Stomach (tissue), 9 donors: ENCODE results near the gene TOMM22. TPM values are rescaled to one million over a fixed set of nuclear protein-coding genes. Genes with fewer than 3 reads are reported as not detected.
"Not testable (repeated sequence)": the region's sequence is repeated elsewhere in the genome, so short reads cannot be mapped to it uniquely, and the experiment has no call there.

Experiments used
- DNase-seq, 2 donors: peaks; one replicate each; pipeline versions ENCODE4 v3.0.0 to v3.0.0-alpha.2; 2013 to 2019
- H3K27ac ChIP-seq, 5 donors: fragments of 200-600 bp in 4 of 5; sonication (generic) in 4 of 5; one replicate each; pipeline ENCODE4 v1.5.1; 2013 to 2019; ENCODE audit warnings: mild to moderate bottlenecking in 1 of 5, moderate library complexity in 1 of 5
- H3K27me3 ChIP-seq, 3 donors: fragments of 200-600 bp; sonication (generic); one replicate each; pipeline ENCODE4 v1.5.1; 2017 to 2019; ENCODE audit warnings: mixed run types in 1 of 3
- H3K36me3 ChIP-seq, 4 donors: fragments of 200-600 bp; sonication (generic); 1 replicate in 3 of 4; 2 replicates in 1 of 4; pipeline ENCODE4 v1.5.1; 2016 to 2019
- H3K4me1 ChIP-seq, 4 donors: fragments of 200-600 bp; sonication (generic); one replicate each; pipeline ENCODE4 v1.5.1; 2016 to 2019
- H3K4me3 ChIP-seq, 4 donors: fragments of 200-600 bp; sonication (generic) in 3 of 4; one replicate each; pipeline ENCODE4 v1.5.1; 2016 to 2019; ENCODE audit warnings: mild to moderate bottlenecking in 1 of 4
- H3K9me3 ChIP-seq, 4 donors: fragments of 200-600 bp; sonication (generic); one replicate each; pipeline ENCODE4 v1.5.1; 2016 to 2019
- CTCF ChIP-seq, 7 experiments: fragments of 450-650 bp in 4 of 7; fragments of 200-600 bp in 3 of 7; sonication (generic) in 3 of 7; IDR thresholded peaks; one replicate each; pipeline ENCODE4 v1.5.1; 2016 to 2019; ENCODE audit warnings: antibody characterized with exemption in 7 of 7, control low read depth in 2 of 7, mild to moderate bottlenecking in 1 of 7
- EP300 ChIP-seq: sonication (generic); formaldehyde crosslinking; IDR thresholded peaks from one replicate; pipeline ENCODE4 v1.6.1; 2017; ENCODE audit warnings: antibody characterized with exemption
- POLR2A ChIP-seq, 4 donors: fragments of 450-650 bp; IDR thresholded peaks; one replicate each; pipeline ENCODE4 v1.6.1; 2016; ENCODE audit warnings: antibody characterized with exemption in 4 of 4, control low read depth in 2 of 4, mild to moderate bottlenecking in 1 of 4, moderate library complexity in 1 of 4
- POLR2AphosphoS5 ChIP-seq, 3 donors: sonication (generic); formaldehyde crosslinking; IDR thresholded peaks; one replicate each; pipeline ENCODE4 v1.6.1; 2016; ENCODE audit warnings: antibody characterized with exemption in 3 of 3
- WGBS, 5 donors: extraction: QIAGEN DNeasy Blood & Tissue Kit in 3 of 5; methylation state at CpG; one replicate each; pipeline versions ENCODE4 v1.1.5 to v1.1.7; 2013 to 2018; 5-methylcytosine and 5-hydroxymethylcytosine counted together
- intact Hi-C: fragments of 100-400 bp; cut with DNase I; formaldehyde crosslinking; loops from one replicate; pipeline ENCODE4 v1.15.1; 2023; ENCODE audit warnings: low total_unique reads
- polyA plus RNA-seq, 3 donors: library from polyadenylated mRNA; stranded (reverse); fragments of 200-250 nt; gene quantifications; one replicate each; pipeline ENCODE4 v1.2.3, GENCODE V29; 2013
- total RNA-seq, 5 donors: library from RNA; depleted of rRNA; stranded (reverse); fragments of >200 nt; gene quantifications; one replicate each; pipeline versions ENCODE4 v1.1.0 to v1.2.3, GENCODE V29; 2014 to 2016
- donor health status: healthy with polysubstance abuse.
- donor health status: Bipolar disorder and iron deficiency.
- donor health status: healthy.

TOMM22 gene
- total and polyA plus RNA-seq, 8 donors: 22.6 to 66.5 (median 37.4) TPM

GRCh38 chr22:38638728-38639127 lies 43.0 kb upstream of the TOMM22 start:
- intact Hi-C loops: no loop called here
- 62 to 77% (median 66%) methylated on average over 3 of the region's 3 CpGs for WGBS, 5 donors

GRCh38 chr22:38641476-38642040 lies 40.2 kb upstream of the TOMM22 start:
- Histone ChIP-seq H3K36me3 (no peaks in the 10 kb centered on the region), H3K9me3 (no peaks in the 10 kb centered on the region), H3K4me1 (no peaks in the 10 kb centered on the region), H3K27ac (no peak overlapping the region), H3K27me3 (no peaks in the 10 kb centered on the region), H3K4me3 (no peak overlapping the region)
- WGBS, 5 donors: 89 to 95% (median 93%) methylated on average over 13 of the region's 13 CpGs
- TF ChIP-seq POLR2AphosphoS5 (IDR thresholded peaks at IDR 0.05) (no peak), EP300 (no peak), POLR2A (IDR thresholded peaks at IDR 0.05) (no peak), CTCF (IDR thresholded peaks at IDR 0.05) (no peak)
- intact Hi-C loops: no loop called here
- DNase-seq: no peak

More at GRCh38 chr22:38638728-38639127, 43.0 kb upstream of the TOMM22 start:
- Histone ChIP-seq H3K27ac (no peak overlapping the region), H3K9me3 (no peaks in the 10 kb centered on the region), H3K4me1 (no peaks in the 10 kb centered on the region), H3K27me3 (no peaks in the 10 kb centered on the region), H3K36me3 (peaks cover 0 to 4% (median 0%) of the 10 kb centered on the region in 4 donors), H3K4me3 (no peak overlapping the region)
- TF ChIP-seq EP300: no peak
- TF ChIP-seq POLR2AphosphoS5 (IDR thresholded peaks at IDR 0.05): no peak
- TF ChIP-seq POLR2A (IDR thresholded peaks at IDR 0.05): no peak
- TF ChIP-seq CTCF (IDR thresholded peaks at IDR 0.05): no peak
- DNase-seq: no peak

- H3K27me3 ChIP-seq, H3K4me1 ChIP-seq, H3K9me3 ChIP-seq, H3K4me3 ChIP-seq, intact Hi-C loops, DNase-seq, H3K36me3 ChIP-seq, H3K27ac ChIP-seq: not testable (repeated sequence)
- 81 to 96% (median 92%) methylated on average over 4 to 5 of the region's 5 CpGs for WGBS, 5 donors
Measured at GRCh38 chr22:38644245-38644644, 37.5 kb upstream of the TOMM22 start.

GRCh38 chr22:38645430-38645829 lies 36.3 kb upstream of the TOMM22 start:
- 88 to 93% (median 93%) methylated on average over 6 of the region's 6 CpGs for WGBS, 5 donors
- Histone ChIP-seq H3K4me3 (no peak overlapping the region), H3K27me3 (no peaks in the 10 kb centered on the region), H3K4me1 (no peaks in the 10 kb centered on the region), H3K27ac (no peak overlapping the region), H3K36me3 (no peaks in the 10 kb centered on the region), H3K9me3 (no peaks in the 10 kb centered on the region)
- no peak for DNase-seq
- no peak for TF ChIP-seq POLR2A (IDR thresholded peaks at IDR 0.05)
- TF ChIP-seq POLR2AphosphoS5 (IDR thresholded peaks at IDR 0.05): no peak
- no peak for TF ChIP-seq CTCF (IDR thresholded peaks at IDR 0.05)
- TF ChIP-seq EP300: no peak
- intact Hi-C loops: no loop called here

- H3K27me3 ChIP-seq: no peaks in the 10 kb centered on the region
- 71 to 83% (median 75%) methylated on average over 5 of the region's 5 CpGs for WGBS, 5 donors
- intact Hi-C loops: no loop called here
- H3K4me1 ChIP-seq: no peaks in the 10 kb centered on the region
- no peaks in the 10 kb centered on the region for H3K36me3 ChIP-seq
- DNase-seq: no peak
- TF ChIP-seq POLR2A (IDR thresholded peaks at IDR 0.05) (no peak), POLR2AphosphoS5 (IDR thresholded peaks at IDR 0.05) (no peak), EP300 (no peak), CTCF (IDR thresholded peaks at IDR 0.05) (no peak)
- H3K9me3 ChIP-seq: no peaks in the 10 kb centered on the region
- no peak overlapping the region for H3K27ac ChIP-seq
- no peak overlapping the region for H3K4me3 ChIP-seq
Measured at GRCh38 chr22:38649841-38650522, 31.8 kb upstream of the TOMM22 start.
